ENCODE measurements around the gene C1orf105. TPM values are rescaled to one million over a fixed set of nuclear protein-coding genes. Genes with fewer than 3 reads are reported as not detected.

The C1orf105 gene
- total and polyA plus RNA-seq, 3 donors from 2014 or later: 15.1 to 60.8 (median 15.8) TPM

GRCh38 chr1:172410027-172410426, 10.5 kb upstream of the C1orf105 start:
- intact Hi-C loops (cut with DNase I; ENCODE audit: low total_unique reads): no loop called here
- H3K27me3 ChIP-seq: no peaks in the 10 kb centered on the region

GRCh38 chr1:172411791-172412338, 8.6 kb upstream of the C1orf105 start:
- Histone ChIP-seq H3K4me1 (no peaks in the 10 kb centered on the region), H3K4me3 (no peak overlapping the region)

More at GRCh38 chr1:172410027-172410426, 10.5 kb upstream of the C1orf105 start:
- no peak overlapping the region for H3K27ac ChIP-seq
- H3K4me1 ChIP-seq: no peaks in the 10 kb centered on the region
- no peaks in the 10 kb centered on the region for H3K9me3 ChIP-seq
- no peaks in the 10 kb centered on the region for H3K36me3 ChIP-seq (ENCODE audit: low read depth, missing control alignments)
- WGBS, 2 donors: 85 to 87% methylated on average over 1 of the region's 1 CpG
- TF ChIP-seq POLR2A (IDR thresholded peaks at IDR 0.05) (no peak), CTCF (IDR thresholded peaks at IDR 0.05) (no peak)
- no peak for DNase-seq
- no peak overlapping the region for H3K4me3 ChIP-seq

DNA sequence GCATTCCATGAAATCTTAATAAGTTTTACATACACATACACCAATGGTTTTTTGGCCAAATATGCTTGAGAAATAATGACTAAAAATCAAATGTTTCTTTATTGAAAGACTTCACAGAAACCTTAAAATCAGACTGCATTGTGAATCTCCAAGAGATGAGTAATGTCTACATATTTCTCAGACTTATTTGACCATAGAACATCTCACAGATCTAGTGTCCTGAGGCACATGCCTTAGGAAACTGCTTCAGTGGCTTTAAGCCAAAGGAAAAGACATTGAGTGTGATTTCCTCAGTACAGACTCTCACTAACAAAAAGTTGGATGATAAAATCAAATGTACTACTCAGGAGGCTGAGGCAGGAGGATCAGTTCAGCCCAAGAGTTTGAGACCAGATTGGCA, 6.2 kb upstream of the C1orf105 start:
- Histone ChIP-seq H3K4me1 (no peaks in the 10 kb centered on the region), H3K27me3 (no peaks in the 10 kb centered on the region), H3K9me3 (no peaks in the 10 kb centered on the region), H3K27ac (no peak overlapping the region), H3K4me3 (no peak overlapping the region), H3K36me3 (ENCODE audit: low read depth, missing control alignments) (no peaks in the 10 kb centered on the region)
- intact Hi-C loops (cut with DNase I; ENCODE audit: low total_unique reads): no loop called here
- no peak for DNase-seq
- TF ChIP-seq CTCF (IDR thresholded peaks at IDR 0.05) (no peak), POLR2A (IDR thresholded peaks at IDR 0.05) (no peak)

More at GRCh38 chr1:172411791-172412338, 8.6 kb upstream of the C1orf105 start:
- TF ChIP-seq CTCF (IDR thresholded peaks at IDR 0.05) (no peak), POLR2A (IDR thresholded peaks at IDR 0.05) (no peak)
- Histone ChIP-seq H3K27ac (no peak overlapping the region), H3K9me3 (no peaks in the 10 kb centered on the region), H3K36me3 (ENCODE audit: low read depth, missing control alignments) (no peaks in the 10 kb centered on the region), H3K27me3 (no peaks in the 10 kb centered on the region)
- WGBS, 2 donors: 87 to 94% methylated on average over 2 of the region's 2 CpGs
- DNase-seq: no peak
- intact Hi-C loops (cut with DNase I; ENCODE audit: low total_unique reads): no loop called here

GRCh38 chr1:172416496-172417035, 3.9 kb upstream of the C1orf105 start:
- H3K4me1 ChIP-seq: no peaks in the 10 kb centered on the region
- H3K9me3 ChIP-seq: no peaks in the 10 kb centered on the region
- 72% methylated on average over 4 of the region's 4 CpGs for WGBS, 2 donors
- no peak overlapping the region for H3K27ac ChIP-seq
- TF ChIP-seq CTCF (IDR thresholded peaks at IDR 0.05) (no peak), POLR2A (IDR thresholded peaks at IDR 0.05) (no peak)
- H3K27me3 ChIP-seq: no peaks in the 10 kb centered on the region
- H3K4me3 ChIP-seq: no peak overlapping the region
- intact Hi-C loops (cut with DNase I; ENCODE audit: low total_unique reads): no loop called here
- DNase-seq: no peak
- no peaks in the 10 kb centered on the region for H3K36me3 ChIP-seq (ENCODE audit: low read depth, missing control alignments)

GRCh38 chr1:172417557-172417956, 2.9 kb upstream of the C1orf105 start:
- no peaks in the 10 kb centered on the region for H3K36me3 ChIP-seq (ENCODE audit: low read depth, missing control alignments)
- H3K4me1 ChIP-seq: no peaks in the 10 kb centered on the region
- intact Hi-C loops (cut with DNase I; ENCODE audit: low total_unique reads): no loop called here
- no peak overlapping the region for H3K27ac ChIP-seq
- no peak overlapping the region for H3K4me3 ChIP-seq
- H3K27me3 ChIP-seq: no peaks in the 10 kb centered on the region
- DNase-seq: no peak
- WGBS, 2 donors: 92 to 100% methylated on average over 1 of the region's 1 CpG
- no peaks in the 10 kb centered on the region for H3K9me3 ChIP-seq
- TF ChIP-seq POLR2A (IDR thresholded peaks at IDR 0.05) (no peak), CTCF (IDR thresholded peaks at IDR 0.05) (no peak)

Measured in testis (tissue), 3 donors.